IMR-90 (cell line): Measurements from ENCODE around the gene CALD1. TPM values are rescaled to one million over a fixed set of nuclear protein-coding genes. Genes with fewer than 3 reads are reported as not detected.
A peak's percentile ranks its signal among the peaks of the same experiment; 100 is the strongest.

Source experiments
- ATAC-seq: fragments of 200-7000 bp; cut with Tn5 transposase; 2 replicates; pipeline ENCODE4 v1.9.1; 2020; ENCODE audit warnings: low read depth, mild to moderate bottlenecking, moderate library complexity
- BruUV-seq: library from RNA; stranded (reverse); fragments of 400-500 nt; replicated peaks from 2 replicates; lab custom pipeline; 2021; lab: Mats Ljungman, UMichigan
- CTCF ChIA-PET: fragments of 300-600 bp; formaldehyde crosslinking; extraction: SDS; loops from one replicate; lab custom pipeline; 2021; ENCODE audit warnings: antibody characterized with exemption; lab: Yijun Ruan, JAX
- POLR2A ChIA-PET: fragments of 300-600 bp; sonication (Branson Sonifier 250); formaldehyde crosslinking; loops from one replicate; lab custom pipeline; 2022; ENCODE audit warnings: antibody characterized with exemption; ENCODE audit not compliant: unreplicated experiment; lab: Charles Lee
- DNase-seq: peaks from one replicate; pipeline ENCODE4 v3.0.0; 2013
- H2AFZ ChIP-seq: replicated peaks from 2 replicates; pipeline ENCODE3; 2013; ENCODE audit warnings: low read length, mild to moderate bottlenecking; ENCODE audit not compliant: poor library complexity
- H2AK5ac ChIP-seq: 2 replicates; pipeline ENCODE4 v1.6.1; 2013; ENCODE audit warnings: low read depth, low read length, inconsistent platforms
- H2AK9ac ChIP-seq: replicated peaks from 2 replicates; pipeline ENCODE3; 2013; ENCODE audit warnings: mild to moderate bottlenecking, low read depth, low read length, moderate library complexity; ENCODE audit not compliant: poor library complexity
- H2BK120ac ChIP-seq: 2 replicates; pipeline ENCODE4 v1.6.1; 2013; ENCODE audit warnings: low read depth, low read length, inconsistent platforms
- H2BK15ac ChIP-seq: 3 replicates; pipeline ENCODE4 v1.6.1; 2013; ENCODE audit warnings: low read depth, low read length, inconsistent platforms
- H2BK20ac ChIP-seq: 2 replicates; pipeline ENCODE4 v1.6.1; 2013; ENCODE audit warnings: low read depth, mild to moderate bottlenecking, inconsistent platforms, low read length, moderate library complexity
- H2BK5ac ChIP-seq: 2 replicates; pipeline ENCODE4 v1.6.1; 2013; ENCODE audit warnings: mild to moderate bottlenecking, low read depth, low read length, inconsistent platforms; ENCODE audit not compliant: poor library complexity, severe bottlenecking
- H3K14ac ChIP-seq: replicated peaks from 2 replicates; pipeline ENCODE4 v1.6.1; 2013; ENCODE audit warnings: low read depth, low read length, inconsistent platforms
- H3K18ac ChIP-seq: 2 replicates; pipeline ENCODE4 v1.6.1; 2013; ENCODE audit warnings: low read depth, low read length, control low read depth
- H3K23ac ChIP-seq: 2 replicates; pipeline ENCODE4 v1.6.1; 2013; ENCODE audit warnings: low read depth, low read length, inconsistent platforms
- H3K27ac ChIP-seq: 2 replicates; pipeline ENCODE4 v1.5.1; 2013; ENCODE audit warnings: mild to moderate bottlenecking, control low read depth, low read length; ENCODE audit not compliant: insufficient read depth
- H3K27me3 ChIP-seq: 2 replicates; pipeline ENCODE4 v1.6.1; 2013; ENCODE audit warnings: low read length; ENCODE audit not compliant: control insufficient read depth, insufficient read depth
- H3K36me3 ChIP-seq: 2 replicates; pipeline ENCODE4 v1.6.1; 2013; ENCODE audit warnings: low read length, mixed read lengths; ENCODE audit not compliant: control insufficient read depth, insufficient read depth
- H3K4ac ChIP-seq: 2 replicates; pipeline ENCODE4 v1.6.1; 2013; ENCODE audit warnings: low read depth, low read length, inconsistent platforms
- H3K4me1 ChIP-seq: 2 replicates; pipeline ENCODE4 v1.6.1; 2013; ENCODE audit warnings: low read length, mixed read lengths; ENCODE audit not compliant: control insufficient read depth, insufficient read depth
- H3K4me2 ChIP-seq: 2 replicates; pipeline ENCODE4 v1.6.1; 2013; ENCODE audit warnings: low read depth, mild to moderate bottlenecking, control low read depth, low read length, moderate library complexity
- H3K4me3 ChIP-seq: 2 replicates; pipeline ENCODE4 v1.5.1; 2013; ENCODE audit warnings: low read depth, mild to moderate bottlenecking, control low read depth, low read length, moderate library complexity; ENCODE audit not compliant: insufficient read depth
- H3K56ac ChIP-seq: 2 replicates; pipeline ENCODE4 v1.6.1; 2013; ENCODE audit warnings: low read length, inconsistent platforms; ENCODE audit not compliant: insufficient read depth; ENCODE audit errors: extremely low read depth
- H3K79me1 ChIP-seq, 2 experiments: 2 replicates each; pipeline ENCODE4 v1.6.1; 2013; ENCODE audit warnings: low read length in 2 of 2, inconsistent platforms in 1 of 2, low read depth in 1 of 2
- H3K9ac ChIP-seq: 2 replicates; pipeline ENCODE4 v1.6.1; 2013; ENCODE audit warnings: low read depth, low read length, control low read depth
- H3K9me1 ChIP-seq: 2 replicates; pipeline ENCODE4 v1.6.1; 2013; ENCODE audit warnings: low read length, inconsistent platforms; ENCODE audit not compliant: insufficient read depth
- H3K9me3 ChIP-seq: 2 replicates; pipeline ENCODE4 v1.6.1; 2013; ENCODE audit warnings: low read length; ENCODE audit not compliant: control insufficient read depth, insufficient read depth
- H4K20me1 ChIP-seq: 2 replicates; pipeline ENCODE4 v1.6.1; 2013; ENCODE audit warnings: low read length, inconsistent platforms; ENCODE audit not compliant: insufficient read depth
- H4K5ac ChIP-seq: 2 replicates; pipeline ENCODE4 v1.6.1; 2013; ENCODE audit warnings: mild to moderate bottlenecking, low read depth, low read length, control low read depth
- H4K8ac ChIP-seq, 2 experiments: 2 replicates each; pipeline ENCODE4 v1.6.1; 2013; ENCODE audit warnings: low read depth in 2 of 2, low read length in 2 of 2, control low read depth in 1 of 2, inconsistent platforms in 1 of 2
- H4K91ac ChIP-seq: 2 replicates; pipeline ENCODE4 v1.6.1; 2013; ENCODE audit warnings: low read depth, low read length, inconsistent platforms; ENCODE audit not compliant: insufficient read depth
- BHLHE40 ChIP-seq: fragments of 150-350 bp; IDR thresholded peaks from 2 replicates; pipeline ENCODE4 v1.6.1; 2016; ENCODE audit warnings: mild to moderate bottlenecking, low read depth, low read length
- CEBPB ChIP-seq: IDR thresholded peaks from 2 replicates; pipeline ENCODE4 v1.6.1; 2012; ENCODE audit warnings: low read depth, low read length, improper control_type of control experiment
- MAFK ChIP-seq: IDR thresholded peaks from 2 replicates; pipeline ENCODE4 v1.6.1; 2012; ENCODE audit warnings: low read depth, low read length, improper control_type of control experiment
- MXI1 ChIP-seq: IDR thresholded peaks from 2 replicates; pipeline ENCODE4 v1.6.1; 2012; ENCODE audit warnings: low read depth, mild to moderate bottlenecking, low read length, moderate library complexity, borderline replicate concordance
- NFE2L2 ChIP-seq: fragments of 150-350 bp; IDR thresholded peaks from 2 replicates; pipeline ENCODE4 v1.6.1; 2016; ENCODE audit warnings: low read depth, mild to moderate bottlenecking, low read length
- RAD21 ChIP-seq: IDR thresholded peaks from 2 replicates; pipeline ENCODE4 v1.6.1; 2012; ENCODE audit warnings: low read length, improper control_type of control experiment
- RFX5 ChIP-seq: IDR thresholded peaks from 2 replicates; pipeline ENCODE4 v1.8.0; 2012; ENCODE audit warnings: low read depth, mild to moderate bottlenecking, low read length, moderate library complexity
- WGBS, 2 experiments: methylation state at CpG; one replicate each; pipeline versions ENCODE4 v1.1.5 to v1.1.7; 2013; ENCODE audit warnings: missing lambda C conversion rate in 2 of 2; ENCODE audit not compliant: insufficient read length in 1 of 2; ENCODE audit errors: extremely low coverage in 2 of 2; 5-methylcytosine and 5-hydroxymethylcytosine counted together
- dilution Hi-C: fragments of 300-500 bp; cut with HindIII; formaldehyde crosslinking; loops from one replicate; pipeline ENCODE4 v1.14.3; 2018; ENCODE audit warnings: low sequenced_read_pairs; ENCODE audit not compliant: unreplicated experiment
- in situ Hi-C: fragments of 300-500 bp; cut with MboI; formaldehyde crosslinking; loops from 3 replicates; pipeline ENCODE4 v1.14.3; 2019; ENCODE audit warnings: low sequenced_read_pairs, inconsistent platforms, mixed read lengths
- intact Hi-C: fragments of 100-400 bp; cut with micrococcal nuclease; formaldehyde crosslinking; loops from 2 replicates; pipeline ENCODE4 v1.10.0; 2022
- polyA plus RNA-seq, 3 experiments: library from polyadenylated mRNA; depleted of rRNA; stranded (reverse); fragments of >200 nt; gene quantifications; 2 replicates each; pipeline ENCODE4 v1.2.3, GENCODE V29; 2012; ENCODE audit warnings: low replicate concordance in 1 of 3
- total RNA-seq: library from RNA; depleted of rRNA; stranded (reverse); fragments of >200 nt; gene quantifications from 2 replicates; pipeline ENCODE4 v1.2.3, GENCODE V29; 2012

Gene CALD1
- total and polyA plus RNA-seq, 2 of the 4 experiments (the other 2 are of a cell fraction): 375 to 487 TPM

DNA sequence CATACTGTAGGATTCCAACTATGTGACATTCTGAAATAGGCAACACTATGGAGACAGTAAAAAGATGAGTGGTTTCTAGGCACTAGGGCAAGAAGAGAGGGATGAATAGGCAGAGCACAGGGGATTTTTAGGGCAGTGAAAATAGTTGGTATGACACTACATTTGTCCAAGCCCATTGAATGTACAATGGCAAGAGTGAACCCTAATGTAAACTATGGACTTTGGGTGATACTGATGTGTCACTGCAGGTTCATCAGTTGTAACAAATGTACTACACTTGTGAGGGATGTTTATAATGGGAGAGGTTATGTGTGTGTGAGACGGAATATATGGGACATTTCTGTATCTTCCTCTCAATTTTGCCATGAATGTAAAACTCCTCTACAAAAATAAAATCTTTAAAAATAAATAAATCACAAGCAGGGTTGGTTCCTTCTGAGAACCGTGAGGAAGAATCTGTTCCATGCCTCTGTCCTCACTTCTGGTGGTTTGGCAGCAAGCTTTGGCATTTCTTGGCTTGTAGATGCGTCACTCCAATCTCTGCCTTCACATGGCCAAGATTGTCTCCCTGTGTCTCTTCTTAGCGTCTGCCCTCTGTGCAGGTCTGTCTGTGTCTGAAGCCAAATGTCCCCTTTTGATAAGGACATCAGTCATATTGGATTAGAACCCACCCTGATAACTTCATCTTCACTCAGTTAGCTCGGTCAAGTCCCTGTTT, 123.8 kb downstream of the CALD1 start:
- BruUV-seq: no TSS peak
- intact Hi-C loops (no loop called here), dilution Hi-C loops (no loop called here), in situ Hi-C loops (no loop called here)
- Histone ChIP-seq H3K9ac (no peak overlapping the region), H3K4me1 (peaks cover 32% of the 10 kb centered on the region), H3K79me1 (peaks cover 31 to 94% of the 10 kb centered on the region in 2 experiments), H3K27me3 (no peaks in the 10 kb centered on the region), H3K23ac (peak overlapping the region; percentile 13; the same call in 1 of the 2 replicates), H3K4me2 (no peak overlapping the region), H3K9me3 (no peaks in the 10 kb centered on the region), H3K9me1 (peaks cover 19% of the 10 kb centered on the region), H4K8ac (0 out of 4 replicates have a peak overlapping the region, but pooled peaks of 1 of the 2 experiments have one; percentile 4), H2BK5ac (no peak overlapping the region), H2BK20ac (no peak overlapping the region), H2AK9ac (no peak overlapping the region), H4K91ac (no peak overlapping the region), H4K20me1 (peaks cover 88% of the 10 kb centered on the region), H2BK15ac (no peak overlapping the region), H4K5ac (no peak overlapping the region), H2AK5ac (no peak overlapping the region), H2BK120ac (no peak overlapping the region), H3K4me3 (no peak overlapping the region), H3K56ac (no peak overlapping the region), H3K27ac (peak overlapping the region; percentile 29; the same call in 1 of the 2 replicates), H3K14ac (0 out of 2 replicates have a peak overlapping the region, but pooled peaks have one; percentile 31), H3K4ac (0 out of 2 replicates have a peak overlapping the region, but pooled peaks have one; percentile 1), H3K36me3 (peaks cover 10% of the 10 kb centered on the region), H3K18ac (no peak overlapping the region), H2AFZ (no peak overlapping the region)
- 90% methylated on average over 2 of the region's 5 CpGs; no CpG with 5 or more reads in 1 of the 2 experiments for WGBS, 2 experiments
- DNase-seq: no peak
- TF ChIP-seq BHLHE40 (no peak), RAD21 (no peak), MXI1 (no peak), NFE2L2 (no peak), RFX5 (no peak), CEBPB (no peak), MAFK (no peak)
- ATAC-seq: no peak
- ChIA-PET POLR2A (no interaction called here), CTCF (no interaction called here)
